NOMO-1 (cell line): Measurements from ENCODE around the gene TCF7L2.

Experiments
- DNase-seq, 2 experiments: peaks; one replicate each; lab custom pipeline; 2025; ENCODE audit not compliant: unreplicated experiment in 2 of 2; lab: John Stamatoyannopoulos, UW

TCF7L2 gene

DNA sequence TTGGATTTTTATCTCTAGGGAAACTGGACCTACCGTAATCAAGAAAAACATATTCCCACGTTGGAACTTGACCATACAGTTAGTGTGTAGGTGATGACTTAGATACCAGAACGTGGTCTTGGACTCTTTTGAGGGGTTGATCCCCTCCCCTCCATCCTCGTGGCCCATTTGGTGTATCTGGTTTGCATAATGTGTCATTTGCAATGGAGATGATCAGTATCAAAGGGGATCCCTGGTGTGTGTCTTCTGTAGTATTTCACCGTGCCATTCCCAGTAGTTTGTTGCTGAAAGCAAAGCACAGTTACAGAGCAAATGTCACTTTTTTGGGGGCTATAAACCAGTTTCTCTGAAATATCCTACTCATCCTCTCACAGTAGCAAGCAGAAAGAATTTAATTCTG, 217.7 kb downstream of the TCF7L2 start:
- no peak for DNase-seq

DNA sequence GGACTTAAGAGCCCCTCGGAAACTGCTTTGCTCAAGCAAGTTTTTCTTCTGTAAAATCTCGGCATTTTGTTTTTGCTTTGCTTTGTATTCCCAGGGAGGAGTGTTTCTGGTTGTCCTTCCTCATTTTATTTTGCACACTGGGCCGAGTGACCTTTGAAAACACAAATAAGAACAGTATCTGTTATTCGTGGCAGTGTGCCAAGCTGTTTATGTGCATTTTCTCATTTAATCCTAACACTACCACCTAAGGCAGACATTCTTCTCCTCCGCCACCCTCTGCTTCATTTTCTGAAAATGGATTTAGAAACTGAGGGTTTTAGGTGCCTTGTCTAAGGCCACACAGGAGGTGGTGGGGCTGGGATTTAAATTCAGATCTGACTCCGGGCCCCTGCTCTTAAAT, 218.5 kb downstream of the TCF7L2 start:
- no peak for DNase-seq

DNA sequence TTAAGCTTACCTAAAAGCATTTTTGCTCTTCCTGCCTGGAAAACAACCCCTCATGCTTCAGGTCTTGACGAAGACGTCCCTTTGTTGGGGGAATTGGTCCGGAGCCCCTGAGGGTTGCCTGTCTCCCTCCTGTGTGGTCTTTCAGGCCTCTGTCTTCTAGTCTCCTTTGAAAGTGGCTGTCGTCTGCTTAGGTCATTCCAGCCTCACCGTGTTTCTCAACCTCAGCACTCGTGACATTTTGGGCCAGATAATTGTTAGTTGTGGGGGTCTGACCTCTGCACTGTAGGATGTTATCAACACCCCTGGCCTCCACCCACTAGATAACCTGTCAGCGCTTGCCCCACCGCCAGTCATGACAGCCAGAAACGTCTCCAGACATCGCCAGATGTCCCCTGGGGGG, 219.1 kb downstream of the TCF7L2 start:
- DNase-seq, result no peak

DNA sequence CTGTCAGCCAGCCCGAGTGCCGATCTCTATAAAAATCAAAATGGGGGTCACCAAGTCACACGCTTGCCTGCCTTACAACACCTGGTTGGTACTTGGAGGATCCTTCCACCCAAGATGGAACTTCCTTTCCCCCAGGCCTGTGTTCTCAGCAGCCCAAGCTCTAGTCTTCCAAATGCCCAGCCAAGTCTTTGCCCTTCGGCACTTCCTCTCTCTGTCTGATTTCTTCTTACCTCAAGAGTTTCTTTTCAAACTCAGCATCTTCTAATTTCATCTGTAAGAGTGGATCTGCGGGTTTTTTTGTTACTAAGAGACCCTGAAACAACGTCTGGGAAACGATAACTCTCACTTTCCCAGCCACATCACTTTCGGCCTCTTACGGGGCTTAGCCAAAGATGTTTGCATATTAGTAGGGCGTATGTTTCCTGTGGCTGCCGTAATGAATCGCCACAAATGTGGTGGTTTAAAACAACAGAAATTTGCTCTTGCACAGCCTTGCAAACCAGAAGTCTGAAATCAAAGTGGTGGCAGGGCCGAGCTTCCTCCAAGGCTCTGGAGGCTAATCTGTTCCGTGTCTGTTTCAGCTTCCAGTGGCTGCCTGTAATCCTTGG, 219.9 kb downstream of the TCF7L2 start:
- DNase-seq, result peak; percentile 36 to 46

DNA sequence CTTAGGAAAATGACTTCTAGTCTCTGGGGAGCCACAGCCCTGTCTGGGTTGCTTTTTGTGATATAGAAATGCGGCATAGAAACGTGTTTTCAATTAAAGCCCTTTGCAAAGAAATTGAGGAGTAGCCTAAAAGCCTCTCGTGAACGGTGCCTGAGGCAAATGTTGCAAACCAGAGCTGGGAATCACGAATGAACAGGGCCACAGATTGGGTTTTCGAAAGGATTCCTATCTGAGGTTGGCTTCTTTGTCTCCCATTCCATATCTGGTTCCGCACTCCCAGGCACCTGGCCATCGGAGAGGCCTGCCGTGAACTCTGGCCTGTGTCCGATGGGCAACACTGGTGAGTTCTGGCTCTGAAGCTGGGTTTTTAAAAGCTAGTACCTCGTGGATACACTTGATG, 221.6 kb downstream of the TCF7L2 start:
- no peak for DNase-seq

DNA sequence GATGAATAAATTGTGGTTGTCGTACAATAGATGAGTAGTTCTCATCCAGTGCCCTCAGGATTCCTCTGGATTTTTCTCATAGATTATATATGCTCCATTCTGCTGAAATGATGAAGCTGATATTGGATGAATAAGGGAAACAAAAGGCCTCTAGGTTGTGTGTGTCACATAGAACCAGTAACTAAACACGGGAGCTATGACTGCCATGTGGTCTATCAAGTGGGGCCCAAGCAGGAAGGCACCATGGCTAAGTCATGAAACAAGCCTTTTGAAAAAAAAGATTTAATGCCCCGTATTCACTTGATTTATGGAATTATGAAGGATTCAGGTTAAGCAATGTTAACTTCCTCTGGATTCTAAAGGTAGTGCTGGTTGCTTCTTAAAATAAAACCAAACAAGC, 225.1 kb downstream of the TCF7L2 start:
- no peak for DNase-seq

DNA sequence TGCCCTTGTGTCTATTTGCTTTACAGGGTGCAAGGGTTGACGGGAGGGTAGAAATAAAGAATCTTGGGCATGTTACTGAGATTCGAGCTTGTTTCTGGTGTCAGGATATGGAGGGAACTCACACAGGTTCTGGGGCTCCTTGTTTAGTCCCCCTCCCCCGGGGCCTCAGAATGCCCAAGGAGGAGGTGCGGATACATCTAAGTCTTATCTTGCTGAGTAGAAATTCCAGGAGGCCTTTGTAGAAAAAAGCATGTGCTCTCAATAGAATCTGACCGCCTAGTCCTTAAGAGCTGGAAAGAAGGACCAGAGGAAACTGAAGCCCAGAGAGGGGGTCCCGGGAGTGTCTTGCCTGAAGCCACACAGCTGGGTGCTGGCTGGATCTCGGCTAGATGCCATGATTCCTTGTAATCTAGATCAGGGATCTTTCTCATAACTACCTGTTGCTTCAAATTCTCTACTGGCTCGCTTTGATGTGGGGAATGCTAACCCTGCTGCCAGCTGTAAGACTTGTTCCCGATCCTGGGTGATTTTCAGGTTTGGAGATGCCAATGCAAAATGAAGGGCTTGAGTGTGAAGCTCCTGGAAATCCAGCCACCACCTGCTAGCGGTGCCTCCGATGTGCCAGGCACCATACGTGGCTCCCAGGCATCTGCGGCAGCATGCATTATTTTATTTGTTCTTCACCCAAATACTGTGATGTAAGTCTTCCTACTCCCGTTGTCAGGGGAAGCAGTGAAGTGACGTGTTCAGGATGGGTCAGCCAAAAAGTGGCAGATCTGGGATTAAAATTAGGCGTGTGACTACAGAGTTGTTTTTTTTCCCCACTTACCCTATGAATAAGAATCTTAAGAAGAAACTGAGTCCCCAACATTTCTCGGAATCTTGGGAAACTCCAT, 226.0 kb downstream of the TCF7L2 start:
- DNase-seq, result no peak

DNA sequence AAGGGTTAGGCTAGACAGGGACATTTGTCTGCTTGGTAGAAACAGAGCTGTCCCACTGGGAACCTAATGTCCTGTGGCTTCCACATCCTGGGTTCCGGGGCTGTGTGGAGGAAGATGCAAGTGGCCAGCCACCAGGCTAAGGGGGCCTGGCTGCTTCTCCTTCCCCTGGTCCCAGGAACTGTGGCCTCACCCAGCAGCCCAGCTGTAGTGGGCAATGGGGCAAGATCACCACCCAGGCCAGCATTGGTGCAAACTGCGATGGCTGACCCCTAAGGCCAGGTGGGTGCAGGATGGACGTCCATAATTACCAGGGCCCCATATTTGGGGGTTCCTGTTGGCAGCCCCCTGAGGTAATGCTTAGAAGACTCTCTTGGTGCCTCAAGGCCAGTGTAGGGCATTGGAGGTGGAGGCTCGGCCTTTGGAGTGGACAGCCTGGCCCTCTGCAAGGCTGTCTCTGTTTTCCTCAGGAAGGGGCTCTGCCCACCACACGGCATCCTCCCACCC, 226.7 kb downstream of the TCF7L2 start:
- DNase-seq, result no peak

DNA sequence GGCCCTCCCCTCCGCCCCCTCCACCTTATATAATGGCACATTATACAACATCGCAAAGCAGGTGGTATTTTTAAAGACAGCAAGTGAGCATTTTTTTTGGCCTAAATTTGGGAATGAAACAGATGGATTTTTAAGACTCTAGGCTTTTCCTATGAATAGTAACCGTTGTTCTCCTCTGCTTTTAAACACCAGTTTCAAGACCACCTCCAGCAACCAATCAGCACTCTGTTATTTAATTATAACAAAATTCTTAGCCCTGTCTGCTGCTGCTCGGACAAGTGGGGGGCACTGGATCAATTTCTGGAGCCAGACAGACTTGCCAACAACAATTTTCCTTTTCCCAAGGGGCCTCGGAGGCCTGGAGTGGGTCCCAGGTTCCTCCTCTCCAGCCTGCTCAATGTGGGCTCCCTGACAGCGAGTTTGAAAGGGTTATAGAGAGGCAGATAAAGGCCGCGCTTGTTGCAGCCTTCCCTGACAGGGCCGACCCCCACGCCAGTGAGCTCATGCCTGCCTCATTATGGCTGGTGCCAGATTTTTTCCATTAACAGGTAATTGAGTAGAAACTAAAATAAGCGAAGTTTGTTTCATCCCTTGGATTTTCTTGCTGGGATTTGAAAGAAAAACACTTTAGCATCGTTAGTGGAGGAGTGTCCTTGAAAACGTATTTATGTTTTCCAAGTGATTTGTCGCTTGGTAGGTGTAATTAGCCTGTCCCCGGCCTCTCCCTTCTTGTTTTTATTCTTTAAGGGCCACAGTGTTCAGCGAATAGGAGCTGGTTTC, 227.3 kb downstream of the TCF7L2 start:
- DNase-seq, result no peak

DNA sequence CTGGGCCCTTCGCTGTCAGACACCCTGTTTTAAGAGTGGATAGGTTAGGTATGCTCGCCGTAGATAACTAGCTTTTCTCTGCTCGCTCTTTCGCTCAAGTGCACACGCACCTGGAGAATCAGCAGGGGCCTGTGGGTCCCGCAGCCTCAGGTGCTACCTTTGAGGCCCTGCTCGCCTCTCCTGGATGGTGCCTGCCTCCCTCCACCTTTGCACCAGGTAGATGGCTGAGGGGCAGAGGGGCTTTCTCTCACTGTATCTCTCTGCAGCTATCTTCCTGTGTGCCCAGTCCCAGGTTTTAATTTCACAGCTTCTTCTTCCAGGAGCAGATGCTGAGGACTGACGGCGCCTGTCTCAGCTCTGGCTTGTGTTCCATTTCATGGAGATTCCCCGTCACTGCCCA, 227.9 kb downstream of the TCF7L2 start:
- DNase-seq, result no peak

DNA sequence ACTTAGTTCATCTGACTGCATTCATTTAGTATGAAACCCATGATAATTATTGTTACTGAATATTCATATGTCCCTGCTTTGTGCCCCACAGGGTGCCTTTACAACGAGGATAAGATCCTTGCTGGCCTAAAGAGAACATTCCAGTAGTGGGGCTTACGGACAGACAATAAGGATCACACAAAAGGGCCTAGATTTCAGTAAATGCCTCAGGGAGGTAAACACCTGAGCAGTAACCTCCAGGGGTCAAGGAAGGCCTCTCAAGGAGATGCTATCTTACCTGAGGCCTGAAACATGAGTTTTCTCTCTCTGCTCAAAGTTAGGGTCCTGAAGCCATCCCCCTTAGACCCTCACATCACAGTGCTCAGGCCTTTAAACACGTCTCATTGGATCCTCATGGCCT, 228.7 kb downstream of the TCF7L2 start:
- DNase-seq, result no peak

DNA sequence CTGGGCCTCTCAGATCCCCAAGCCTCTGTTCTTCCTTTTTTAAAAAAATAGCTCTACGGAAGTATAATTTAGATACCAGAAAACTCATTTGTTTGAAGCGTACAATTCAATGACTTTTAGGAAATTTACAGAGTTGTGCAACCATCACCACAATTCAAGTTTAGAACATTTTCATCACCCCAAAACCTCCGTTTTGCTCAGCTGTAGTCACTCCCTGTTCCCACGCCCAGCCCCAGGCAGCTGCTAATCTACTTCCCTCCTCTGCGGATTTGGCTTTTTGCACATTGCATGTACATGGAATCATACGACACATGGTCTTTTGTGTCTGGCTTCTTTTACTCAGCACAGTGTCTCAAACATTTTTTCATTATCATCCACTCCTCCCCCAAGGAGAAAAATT, 229.2 kb downstream of the TCF7L2 start:
- DNase-seq, result peak; percentile 84 to 86

DNA sequence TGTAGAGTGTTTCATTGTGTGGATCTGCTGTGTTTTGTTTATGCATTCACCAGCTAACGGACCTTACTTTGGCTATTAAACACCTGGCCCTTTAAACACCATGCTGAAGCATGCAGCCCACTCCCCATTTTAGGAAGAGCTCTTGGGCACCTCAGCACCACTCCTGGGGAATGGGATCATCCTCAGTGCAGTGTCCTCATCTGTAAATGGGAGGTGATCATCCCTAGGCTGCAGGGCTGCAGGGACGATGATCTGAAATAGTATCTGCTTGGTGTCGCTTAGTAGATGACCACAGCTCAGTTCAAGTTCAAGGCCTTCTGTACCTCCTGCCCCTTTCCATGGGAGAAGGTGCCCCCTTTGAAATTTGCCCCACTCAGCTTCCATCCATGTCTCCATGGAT, 229.9 kb downstream of the TCF7L2 start:
- no peak for DNase-seq

DNA sequence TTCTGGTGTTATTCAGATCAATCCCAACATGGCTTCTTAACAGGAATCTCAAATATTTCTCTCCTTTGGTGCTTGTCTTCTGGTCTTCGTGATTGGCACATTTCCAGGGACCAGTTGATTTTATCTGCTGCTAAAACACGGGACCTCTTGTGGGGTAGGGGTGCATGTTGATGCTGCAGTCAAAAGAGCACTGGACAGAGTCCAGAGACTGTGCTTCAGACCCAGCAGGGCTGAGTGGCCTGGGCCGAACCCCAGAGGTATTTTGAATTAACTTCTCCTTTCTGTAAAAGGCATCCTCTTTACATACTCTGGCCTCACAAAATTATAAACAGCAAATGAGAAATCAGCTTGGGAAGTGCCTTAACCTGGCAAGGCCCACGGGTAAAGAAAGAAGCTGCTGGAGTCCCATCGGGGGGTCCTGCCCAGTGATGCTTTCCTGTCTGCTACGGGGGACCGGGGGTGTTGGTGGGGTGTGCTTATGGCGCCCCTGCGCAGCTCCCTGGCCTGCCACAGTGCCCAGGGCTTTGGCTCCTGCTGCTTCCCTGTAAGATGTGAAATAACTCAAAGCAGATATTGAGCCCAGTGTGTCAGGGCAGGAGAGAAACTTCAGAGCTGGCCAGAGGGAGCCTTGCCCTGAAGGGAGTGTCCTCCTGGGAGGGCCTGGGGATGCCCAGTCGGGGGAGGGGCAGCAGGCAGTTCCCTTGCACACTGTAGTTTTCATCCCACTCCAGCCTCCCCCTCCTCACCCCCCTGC, 230.5 kb downstream of the TCF7L2 start:
- DNase-seq, result peak; percentile 27 to 45

DNA sequence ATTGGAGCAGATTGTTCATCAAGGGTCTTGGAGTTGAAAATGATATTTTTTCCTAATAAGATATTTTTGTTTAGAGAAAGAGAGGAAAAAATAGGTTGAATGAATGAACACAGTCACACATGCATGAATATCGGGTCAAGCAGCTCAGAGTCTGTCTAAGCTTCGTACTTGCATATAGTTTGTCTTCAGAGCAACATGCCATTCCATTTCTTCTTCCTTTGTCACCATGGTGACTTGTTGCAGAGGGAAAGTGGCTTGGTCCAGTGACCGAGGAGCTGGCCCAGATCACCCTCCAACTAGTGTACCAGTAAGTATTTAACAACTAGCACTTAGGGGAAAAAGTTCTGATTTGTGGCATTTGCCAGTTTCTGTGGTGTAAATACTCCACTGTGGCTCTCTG, 232.1 kb downstream of the TCF7L2 start:
- DNase-seq, result no peak

DNA sequence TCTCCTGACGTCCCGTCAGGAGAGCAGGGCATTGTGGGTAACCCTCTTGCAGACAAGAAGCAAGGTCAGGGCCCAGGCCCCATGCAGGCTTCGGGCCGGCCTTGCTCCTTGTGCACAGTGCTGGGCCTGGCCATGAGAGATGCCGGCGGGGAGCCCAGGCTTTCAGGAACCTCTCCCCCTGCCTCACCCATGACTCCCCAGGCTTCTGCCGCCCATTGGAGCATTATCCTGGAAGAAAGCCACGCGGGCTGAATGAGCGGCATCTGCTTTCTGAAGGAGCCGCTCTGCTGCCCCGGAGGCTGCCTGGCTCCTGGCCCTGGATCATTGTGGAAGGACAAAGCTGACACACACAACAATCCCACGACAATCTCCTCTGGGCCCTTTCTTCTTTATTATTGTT, 233.5 kb downstream of the TCF7L2 start:
- no peak for DNase-seq

DNA sequence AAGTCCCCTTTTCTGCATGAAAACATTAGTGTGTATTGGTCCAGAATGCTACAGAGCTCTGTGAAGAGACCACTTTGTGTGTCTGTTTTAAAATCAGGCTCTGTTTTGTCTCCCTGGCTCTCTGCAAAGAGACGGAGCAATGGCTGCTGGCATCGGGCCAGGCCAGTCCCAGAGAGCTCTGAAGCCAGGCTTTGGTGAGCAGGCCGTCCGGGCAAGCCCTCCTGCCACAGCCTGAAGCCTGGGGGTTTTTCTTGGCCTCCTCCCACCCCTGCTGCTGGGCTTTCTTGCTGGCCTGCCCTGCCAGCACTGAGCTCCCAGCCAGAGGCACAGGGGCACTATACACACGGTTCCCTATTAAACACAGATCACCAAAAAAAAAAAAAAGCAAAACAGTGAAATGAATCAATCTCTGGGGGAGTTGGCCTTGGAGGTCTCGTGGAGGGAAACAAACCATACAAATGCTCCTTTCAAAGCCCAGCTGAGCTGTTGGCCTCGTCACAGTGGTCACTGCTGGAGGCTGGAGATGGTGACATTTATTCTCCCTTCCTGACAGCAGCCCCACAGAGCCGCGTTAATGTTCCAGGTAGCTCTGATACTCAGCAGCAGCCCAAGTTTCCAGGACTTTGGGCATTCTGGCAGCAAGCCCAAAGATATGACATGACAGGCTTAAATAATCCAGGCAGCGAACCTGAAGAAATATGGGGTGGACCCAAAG, 237.2 kb downstream of the TCF7L2 start:
- DNase-seq, result no peak

DNA sequence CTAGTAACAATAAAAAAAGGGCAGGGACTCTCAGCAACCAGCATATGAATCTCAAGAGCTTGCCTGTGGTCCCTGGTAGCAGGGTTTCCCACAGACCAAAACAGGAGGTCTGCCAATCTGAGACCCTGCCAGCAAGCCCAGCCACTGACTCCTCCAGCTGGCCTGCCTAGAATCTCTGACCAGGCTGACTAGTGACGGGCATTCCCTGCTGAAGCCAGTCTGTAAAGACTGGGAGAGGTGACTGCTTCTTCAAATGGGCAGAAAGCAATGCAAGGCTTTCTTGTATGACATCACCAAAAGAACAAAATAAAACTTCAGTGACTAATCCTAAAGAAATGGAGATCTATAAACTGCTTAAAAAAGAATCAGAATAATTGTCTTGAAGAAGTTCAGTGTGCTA, 249.4 kb downstream of the TCF7L2 start:
- DNase-seq, result no peak

DNA sequence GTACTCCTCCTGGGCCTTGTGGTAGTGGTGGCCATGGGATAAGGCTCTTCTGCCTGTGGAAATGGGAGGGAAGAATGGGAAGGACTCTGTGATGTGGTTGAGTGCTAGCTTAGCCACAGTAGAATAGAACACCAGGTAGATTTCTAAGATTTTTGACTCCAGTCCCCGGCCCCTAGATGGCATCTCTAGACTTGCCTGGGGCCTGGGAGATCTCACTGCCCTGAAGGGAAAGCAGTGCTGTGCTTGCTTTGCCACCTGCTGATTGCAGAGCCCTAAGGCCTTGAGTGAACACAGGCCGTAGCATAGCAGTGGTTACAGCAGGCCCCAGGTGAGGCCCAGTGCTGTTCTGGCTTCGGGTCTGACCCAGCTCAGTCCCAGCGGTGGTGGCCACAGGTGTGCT, 252.0 kb downstream of the TCF7L2 start:
- no peak for DNase-seq

DNA sequence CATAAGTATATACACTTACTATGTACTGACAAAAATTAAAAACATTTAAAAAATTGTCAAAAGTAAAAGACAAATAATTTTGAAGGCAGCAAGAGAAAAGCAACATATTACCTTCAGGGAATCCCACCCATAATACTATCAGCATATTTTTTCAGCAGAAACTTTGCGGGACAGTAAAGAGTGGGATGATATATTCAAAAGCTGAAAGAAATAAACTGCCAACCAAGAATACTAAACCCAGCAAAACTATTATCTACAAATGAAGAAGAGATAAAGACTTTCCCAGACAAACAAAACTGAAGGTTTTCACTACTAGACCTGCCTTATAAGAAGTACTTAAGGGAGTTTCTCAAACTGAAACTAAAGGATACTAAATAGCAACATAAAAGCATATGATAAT, 257.9 kb downstream of the TCF7L2 start:
- DNase-seq, result no peak
